ENCODE measurements around the gene MAN1B1.
A peak's percentile ranks its signal among the peaks of the same experiment; 100 is the strongest.

MAN1B1 gene

DNA sequence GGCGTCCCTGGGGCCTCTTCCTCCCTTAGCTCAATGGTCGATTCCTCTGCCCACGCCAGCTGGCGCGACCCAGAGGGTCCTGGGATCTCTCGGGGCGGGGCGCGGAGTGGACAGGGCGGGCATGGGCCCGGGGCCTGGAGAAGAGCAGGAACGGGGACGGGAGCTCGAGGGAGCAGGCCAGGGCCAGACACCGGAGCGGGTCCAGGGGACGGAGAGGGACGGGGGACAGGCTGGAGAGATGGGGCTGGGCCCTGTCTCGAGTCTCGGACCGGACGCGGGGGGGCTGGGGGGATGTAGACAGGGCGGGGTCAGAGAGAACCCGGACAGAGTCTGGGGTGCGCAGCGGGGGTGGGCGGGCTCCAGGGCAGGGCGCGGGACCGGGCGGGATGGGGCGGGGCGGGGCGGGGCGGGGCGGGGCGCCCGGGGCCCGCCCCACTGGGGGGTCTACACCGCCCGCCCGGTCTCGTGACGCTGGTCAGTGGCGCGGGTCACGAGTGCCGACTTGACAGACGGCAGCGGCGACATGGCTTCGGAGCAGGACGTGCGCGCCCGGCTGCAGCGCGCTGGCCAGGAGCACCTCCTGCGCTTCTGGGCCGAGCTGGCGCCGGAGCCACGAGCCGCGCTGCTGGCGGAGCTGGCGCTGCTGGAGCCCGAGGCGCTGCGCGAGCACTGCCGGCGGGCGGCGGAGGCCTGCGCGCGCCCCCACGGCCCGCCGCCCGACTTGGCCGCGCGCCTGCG is 9.6 kb upstream of the MAN1B1 start, which contains the start of gene UAP1L1:
TSS of gene UAP1L1 (plus strand) at position 508 of the 738 bp plus-strand sequence. CDS start at position 524, 16 bp downstream.
- H3K4me1 Mint-ChIP-seq: no peaks in the 10 kb centered on the region
- H3K27me3 Mint-ChIP-seq (ENCODE audit: low read depth): peaks cover 85% of the 10 kb centered on the region
- H3K27ac Mint-ChIP-seq: no peak within 1 kb of the TSS
- TF ChIP-seq, protein P1, sequence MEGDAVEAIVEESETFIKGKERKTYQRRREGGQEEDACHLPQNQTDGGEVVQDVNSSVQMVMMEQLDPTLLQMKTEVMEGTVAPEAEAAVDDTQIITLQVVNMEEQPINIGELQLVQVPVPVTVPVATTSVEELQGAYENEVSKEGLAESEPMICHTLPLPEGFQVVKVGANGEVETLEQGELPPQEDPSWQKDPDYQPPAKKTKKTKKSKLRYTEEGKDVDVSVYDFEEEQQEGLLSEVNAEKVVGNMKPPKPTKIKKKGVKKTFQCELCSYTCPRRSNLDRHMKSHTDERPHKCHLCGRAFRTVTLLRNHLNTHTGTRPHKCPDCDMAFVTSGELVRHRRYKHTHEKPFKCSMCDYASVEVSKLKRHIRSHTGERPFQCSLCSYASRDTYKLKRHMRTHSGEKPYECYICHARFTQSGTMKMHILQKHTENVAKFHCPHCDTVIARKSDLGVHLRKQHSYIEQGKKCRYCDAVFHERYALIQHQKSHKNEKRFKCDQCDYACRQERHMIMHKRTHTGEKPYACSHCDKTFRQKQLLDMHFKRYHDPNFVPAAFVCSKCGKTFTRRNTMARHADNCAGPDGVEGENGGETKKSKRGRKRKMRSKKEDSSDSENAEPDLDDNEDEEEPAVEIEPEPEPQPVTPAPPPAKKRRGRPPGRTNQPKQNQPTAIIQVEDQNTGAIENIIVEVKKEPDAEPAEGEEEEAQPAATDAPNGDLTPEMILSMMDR (IDR thresholded peaks at IDR 0.05; ENCODE audit: unreplicated experiment in 3 of 3): no peak
- no peaks in the 10 kb centered on the region for H3K36me3 Mint-ChIP-seq (ENCODE audit: low read depth)
- no peaks in the 10 kb centered on the region for H3K9me3 Mint-ChIP-seq
- peak within 1 kb of the TSS; percentile 66 to 77 (median 71) for H3K4me3 Mint-ChIP-seq

DNA sequence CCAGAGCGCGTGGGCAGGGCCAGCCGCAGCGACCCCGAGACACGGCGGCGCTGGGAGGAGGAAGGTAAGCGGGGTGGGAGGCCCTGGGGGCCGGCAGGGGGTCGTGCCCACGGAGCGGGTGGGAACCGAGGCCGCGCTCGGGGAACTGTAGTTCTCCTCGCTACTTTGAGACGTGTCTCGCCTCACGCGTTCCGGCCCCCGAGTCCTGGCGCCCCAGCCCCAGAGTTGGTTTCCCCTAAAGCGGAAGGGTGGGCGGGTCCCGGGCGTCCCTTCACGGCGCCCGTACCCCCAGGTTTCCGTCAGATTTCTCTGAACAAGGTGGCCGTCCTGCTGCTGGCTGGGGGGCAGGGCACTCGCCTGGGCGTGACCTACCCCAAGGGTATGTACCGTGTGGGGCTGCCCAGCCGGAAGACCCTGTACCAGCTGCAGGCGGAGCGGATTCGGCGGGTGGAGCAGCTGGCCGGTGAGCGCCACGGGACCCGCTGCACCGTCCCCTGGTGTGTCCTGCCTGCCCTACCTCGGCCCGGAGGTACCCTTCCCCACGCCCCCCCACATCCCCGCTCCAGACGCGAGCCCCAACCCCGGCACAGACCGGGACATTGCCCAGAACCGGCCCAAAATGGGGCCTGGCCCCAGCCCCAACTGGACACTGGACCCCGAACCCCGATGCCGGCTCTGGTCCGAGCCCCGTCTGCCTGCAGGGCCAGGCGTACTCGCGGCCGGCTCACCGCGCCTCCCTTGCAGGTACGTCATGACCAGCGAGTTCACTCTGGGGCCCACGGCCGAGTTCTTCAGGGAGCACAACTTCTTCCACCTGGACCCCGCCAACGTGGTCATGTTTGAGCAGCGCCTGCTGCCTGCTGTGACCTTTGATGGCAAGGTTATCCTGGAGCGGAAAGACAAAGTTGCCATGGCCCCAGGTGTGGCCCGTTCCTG is 8.8 kb upstream of the MAN1B1 start:
- Mint-ChIP-seq H3K9me3 (no peaks in the 10 kb centered on the region), H3K4me3 (peak overlapping the region; percentile 66 to 77 (median 71)), H3K27me3 (ENCODE audit: low read depth) (peaks cover 83% of the 10 kb centered on the region), H3K27ac (no peak overlapping the region), H3K4me1 (no peaks in the 10 kb centered on the region), H3K36me3 (ENCODE audit: low read depth) (no peaks in the 10 kb centered on the region)
- TF ChIP-seq, protein P1 (IDR thresholded peaks at IDR 0.05; ENCODE audit: unreplicated experiment in 3 of 3): no peak

DNA sequence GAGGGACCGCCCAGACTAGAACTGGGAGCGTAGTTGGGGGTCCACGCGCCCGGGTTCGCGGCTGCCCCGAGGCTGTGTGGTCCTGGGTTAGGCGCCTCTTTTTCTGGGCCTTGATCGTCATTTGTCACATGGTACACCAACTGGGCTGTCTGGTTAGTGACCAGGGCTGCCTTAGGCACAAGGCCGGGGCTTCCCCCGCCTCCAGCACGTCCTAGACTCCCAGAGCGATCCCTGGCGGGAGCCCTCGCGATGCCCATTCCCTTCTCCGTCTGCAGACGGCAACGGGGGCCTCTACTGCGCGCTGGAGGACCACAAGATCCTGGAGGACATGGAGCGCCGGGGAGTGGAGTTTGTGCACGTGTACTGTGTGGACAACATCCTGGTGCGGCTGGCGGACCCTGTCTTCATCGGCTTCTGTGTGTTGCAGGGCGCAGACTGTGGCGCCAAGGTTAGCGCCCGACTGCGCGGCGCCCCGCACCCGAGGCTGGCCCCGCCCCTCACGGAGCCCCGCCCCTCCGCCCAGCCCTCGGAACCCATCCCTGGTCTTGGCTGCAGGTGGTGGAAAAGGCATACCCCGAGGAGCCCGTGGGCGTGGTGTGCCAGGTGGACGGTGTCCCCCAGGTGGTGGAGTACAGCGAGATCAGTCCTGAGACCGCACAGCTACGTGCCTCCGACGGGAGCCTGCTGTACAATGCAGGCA is 7.9 kb upstream of the MAN1B1 start:
- Mint-ChIP-seq H3K27ac (no peak overlapping the region), H3K4me1 (no peaks in the 10 kb centered on the region), H3K4me3 (peak overlapping the region; percentile 66 to 77 (median 71)), H3K36me3 (ENCODE audit: low read depth) (no peaks in the 10 kb centered on the region), H3K9me3 (no peaks in the 10 kb centered on the region), H3K27me3 (ENCODE audit: low read depth) (peaks cover 82% of the 10 kb centered on the region)
- TF ChIP-seq, protein P1 (IDR thresholded peaks at IDR 0.05; ENCODE audit: unreplicated experiment in 3 of 3): no peak

DNA sequence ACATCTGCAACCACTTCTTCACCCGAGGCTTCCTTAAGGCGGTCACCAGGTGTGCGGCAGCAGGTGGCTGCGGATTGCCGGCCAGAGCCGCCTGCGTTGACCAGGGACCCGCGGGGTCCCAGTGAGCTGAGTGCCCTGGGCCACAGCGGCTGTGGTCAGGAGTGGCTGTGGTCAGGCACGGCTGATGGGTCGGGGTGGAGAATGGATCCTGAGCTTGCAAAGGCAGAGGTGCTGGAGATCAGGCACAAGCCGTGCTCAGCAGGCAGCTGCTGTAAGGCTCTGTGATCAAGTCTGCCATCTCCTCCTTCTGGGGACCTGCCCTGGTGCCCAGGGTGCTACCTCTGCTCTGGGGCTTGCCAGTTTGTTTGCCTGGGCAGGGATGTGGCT is 7.4 kb upstream of the MAN1B1 start:
- H3K4me3 Mint-ChIP-seq: peak overlapping the region; percentile 1 to 69 (median 49)
- H3K36me3 Mint-ChIP-seq (ENCODE audit: low read depth): no peaks in the 10 kb centered on the region
- TF ChIP-seq, protein P1 (IDR thresholded peaks at IDR 0.05; ENCODE audit: unreplicated experiment in 3 of 3): no peak
- H3K9me3 Mint-ChIP-seq: no peaks in the 10 kb centered on the region
- no peak overlapping the region for H3K27ac Mint-ChIP-seq
- peaks cover 77% of the 10 kb centered on the region for H3K27me3 Mint-ChIP-seq (ENCODE audit: low read depth)
- H3K4me1 Mint-ChIP-seq: no peaks in the 10 kb centered on the region

DNA sequence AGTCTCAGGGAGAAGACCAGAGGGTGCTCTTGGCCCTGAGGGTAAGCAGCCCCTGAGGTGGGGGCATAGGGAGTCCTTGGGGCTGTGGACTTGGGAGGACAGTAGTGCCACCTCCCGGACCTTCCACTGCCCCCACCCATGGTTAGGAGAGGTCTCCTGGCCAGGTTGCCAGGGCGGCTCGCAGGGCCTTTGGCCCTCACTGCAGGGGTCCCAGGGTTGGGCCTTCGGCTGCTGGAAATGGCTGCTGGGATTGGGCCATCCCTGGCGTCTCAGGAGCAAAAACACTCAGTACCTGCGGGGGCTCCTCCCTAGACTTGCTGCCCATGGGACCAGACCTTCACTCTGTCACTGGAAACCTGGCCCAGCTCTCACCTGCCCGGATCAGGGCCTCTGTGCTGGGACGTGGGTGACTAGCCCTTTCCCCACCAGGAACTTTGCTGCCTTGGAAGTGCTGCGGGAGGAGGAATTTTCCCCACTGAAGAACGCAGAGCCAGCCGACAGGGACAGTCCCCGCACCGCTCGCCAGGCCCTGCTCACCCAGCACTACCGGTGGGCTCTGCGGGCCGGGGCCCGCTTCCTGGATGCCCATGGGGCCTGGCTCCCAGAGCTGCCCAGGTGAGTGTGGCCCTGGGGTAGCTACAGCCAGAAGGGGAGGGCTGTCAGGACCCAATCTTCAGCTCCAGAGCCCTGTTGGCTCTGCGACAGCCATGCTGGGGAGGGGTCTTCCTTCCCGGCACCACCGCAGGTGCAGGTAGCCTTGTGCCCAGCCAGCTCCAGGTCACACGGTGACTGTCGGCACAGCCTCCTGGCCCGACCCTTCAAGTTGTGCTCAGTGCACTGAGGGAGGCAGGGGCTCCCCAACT is 6.3 kb upstream of the MAN1B1 start:
- peaks cover under 1% of the 10 kb centered on the region for H3K4me1 Mint-ChIP-seq
- TF ChIP-seq, protein P1 (IDR thresholded peaks at IDR 0.05; ENCODE audit: unreplicated experiment in 3 of 3): no peak
- no peak overlapping the region for H3K27ac Mint-ChIP-seq
- H3K4me3 Mint-ChIP-seq: no peak overlapping the region
- H3K9me3 Mint-ChIP-seq: no peaks in the 10 kb centered on the region
- peaks cover 73% of the 10 kb centered on the region for H3K27me3 Mint-ChIP-seq (ENCODE audit: low read depth)
- no peaks in the 10 kb centered on the region for H3K36me3 Mint-ChIP-seq (ENCODE audit: low read depth)

Data from nephron (organoid).